Measurements from ENCODE around the gene NWD2.

NWD2 gene

GRCh38 chr4:37443137-37443536, 198.6 kb downstream of the NWD2 start:
- DNase-seq: no peak

- DNase-seq: no peak
Observed at GRCh38 chr4:37445023-37445422, 200.5 kb downstream of the NWD2 start.

- no peak for DNase-seq
Observed at GRCh38 chr4:37446016-37446415, 201.5 kb downstream of the NWD2 start.

DNA sequence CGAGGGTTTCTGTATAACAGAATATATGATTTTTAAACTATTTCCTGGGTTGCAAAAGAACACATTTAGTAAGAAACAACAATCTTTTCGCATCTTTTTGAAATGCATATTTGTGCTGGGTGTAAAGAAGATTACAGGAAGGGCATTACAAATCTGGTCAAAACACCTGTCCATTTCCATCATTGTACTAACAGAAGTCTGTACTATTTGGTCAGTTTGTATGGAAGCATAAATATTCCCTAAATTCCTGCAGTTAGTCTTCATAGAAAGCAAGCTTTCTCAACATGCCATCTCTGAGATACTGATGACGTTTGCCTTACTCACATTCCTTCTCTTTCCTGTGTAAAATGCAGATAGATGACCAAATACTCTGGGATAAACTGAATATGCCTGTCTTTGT, 203.3 kb downstream of the NWD2 start:
- no peak for DNase-seq

DNA sequence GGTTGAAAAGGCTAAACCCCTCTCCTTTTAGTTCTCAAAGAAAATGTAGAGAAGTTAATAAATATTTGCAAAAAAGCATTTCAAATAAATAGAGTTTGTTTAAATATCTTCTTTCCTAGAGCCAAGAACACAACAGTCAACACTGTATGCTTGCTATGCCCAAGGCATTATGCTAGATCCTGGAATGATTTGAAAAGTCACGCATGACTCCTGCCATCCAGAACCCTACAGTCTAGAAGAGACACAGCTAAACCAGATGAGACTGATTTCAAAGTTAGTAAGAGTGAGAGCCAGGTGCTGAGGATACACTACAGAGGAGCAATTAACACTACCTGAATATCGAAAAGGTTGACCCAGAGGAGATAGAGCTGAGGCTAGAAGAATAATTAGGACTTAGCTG, 205.8 kb downstream of the NWD2 start:
- no peak for DNase-seq

- DNase-seq: no peak
Observed at GRCh38 chr4:37450911-37451310, 206.4 kb downstream of the NWD2 start.

DNA sequence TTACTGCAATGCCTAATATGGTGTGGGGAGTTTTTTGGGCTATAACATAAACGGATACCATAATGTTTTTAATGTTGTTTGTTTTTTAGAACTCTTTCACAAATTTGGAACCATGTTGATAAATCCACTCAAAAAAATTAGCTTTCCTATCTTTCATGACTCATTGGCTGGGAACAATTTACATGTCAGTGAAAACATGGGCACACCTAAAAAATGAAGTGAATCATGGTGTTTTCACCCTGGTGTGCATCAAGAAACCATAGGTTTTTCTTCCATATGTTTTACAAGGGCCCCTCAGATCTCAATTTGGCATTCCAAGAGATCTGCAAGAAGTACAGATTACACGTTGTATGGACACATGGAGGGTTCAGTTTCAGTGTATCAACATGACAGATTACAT, 207.1 kb downstream of the NWD2 start:
- no peak for DNase-seq

DNA sequence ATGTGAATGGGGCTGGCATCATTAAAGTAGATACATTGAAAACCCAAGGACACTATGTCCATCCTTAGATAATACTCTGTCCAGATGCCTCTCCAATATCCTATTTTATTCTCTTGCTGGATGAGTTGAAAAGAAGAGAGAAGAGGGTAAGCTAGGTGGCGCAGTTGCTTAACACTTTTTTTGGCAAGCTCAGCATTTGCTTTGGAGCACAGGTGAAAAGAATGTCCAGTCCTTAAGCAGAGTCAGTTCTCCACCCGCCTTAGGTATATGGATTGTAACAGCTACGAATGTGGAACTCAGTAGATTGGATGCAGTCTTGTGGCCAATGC, 208.4 kb downstream of the NWD2 start:
- peak; percentile 18 for DNase-seq

DNA sequence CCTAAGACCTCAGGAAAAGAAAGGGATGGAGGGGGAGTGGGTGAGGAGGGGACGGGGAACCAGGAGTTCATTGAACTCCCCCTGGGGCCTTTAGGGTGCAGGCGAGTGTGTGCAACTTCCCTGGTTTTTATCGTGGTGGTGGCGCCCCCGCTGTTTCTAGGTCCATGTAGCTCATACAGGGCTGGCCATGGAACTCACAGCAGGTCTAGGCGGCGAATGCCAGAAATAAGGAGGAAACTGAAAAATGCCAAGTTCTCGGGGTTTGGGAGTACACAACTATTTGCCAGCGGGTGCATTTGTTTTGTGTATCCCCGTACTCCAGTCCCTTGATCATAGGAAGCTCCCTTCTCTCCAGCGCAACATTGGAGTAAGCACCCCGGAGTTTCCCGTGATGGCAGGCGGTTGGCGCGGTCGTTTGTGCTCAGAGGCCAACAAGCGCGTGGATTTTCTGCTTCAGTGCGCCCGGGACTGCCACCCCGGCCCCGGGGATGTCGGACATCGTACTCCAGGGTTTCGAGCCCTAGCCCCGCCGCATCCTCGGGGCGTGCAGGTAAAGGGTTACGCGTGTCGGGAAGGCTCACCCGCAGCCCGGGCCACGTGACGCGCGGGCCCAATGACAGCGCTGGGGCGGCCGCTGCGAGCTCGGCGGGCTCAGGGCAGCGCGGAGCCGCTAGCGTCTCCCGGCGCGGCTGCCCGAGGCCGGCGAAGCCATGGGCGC, 208.9 kb downstream of the NWD2 start:
- peak; percentile 13 for DNase-seq

- DNase-seq: no peak
Observed at GRCh38 chr4:37453999-37454800, 209.7 kb downstream of the NWD2 start.

DNA sequence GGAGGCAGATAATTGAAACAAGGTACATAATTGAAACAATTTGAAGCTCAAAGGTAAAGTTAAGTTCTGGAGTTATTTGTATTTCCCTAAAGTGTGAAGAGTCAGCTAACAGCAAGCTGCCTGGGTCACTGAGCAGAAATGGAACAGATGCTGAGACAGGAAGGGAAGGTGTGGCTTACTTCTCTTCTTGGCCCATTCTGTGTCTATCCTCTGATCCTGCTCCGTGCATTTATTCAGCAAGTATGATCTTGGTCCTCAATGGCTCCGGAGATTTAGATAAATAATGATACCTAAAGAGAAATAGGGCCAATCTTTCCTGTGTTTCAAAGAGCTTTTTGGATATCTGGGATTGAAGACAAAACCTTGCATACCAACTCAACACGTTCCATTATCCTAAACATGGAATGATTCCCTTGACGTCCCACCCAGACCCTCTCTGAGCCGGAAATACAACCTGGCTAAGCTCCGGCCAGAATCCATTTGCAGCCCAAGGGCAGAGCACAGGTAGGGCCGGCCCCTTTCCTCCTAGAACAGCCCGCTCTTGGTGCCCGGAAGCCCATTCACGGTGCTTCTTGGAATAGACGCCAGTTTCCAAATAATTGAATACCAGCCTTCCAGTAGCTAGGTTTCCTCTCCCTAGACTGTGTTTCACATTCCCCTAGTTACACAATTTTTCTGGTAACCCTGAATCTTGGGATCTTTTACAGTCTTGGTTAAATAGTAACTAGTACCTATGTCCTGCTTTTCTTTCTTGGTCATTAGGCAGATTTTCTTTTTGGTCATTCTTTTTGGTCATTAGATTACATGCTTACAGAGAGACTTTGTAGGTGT, 211.0 kb downstream of the NWD2 start:
- DNase-seq: no peak

- DNase-seq: no peak
Observed at GRCh38 chr4:37461801-37462200, 217.3 kb downstream of the NWD2 start.

DNA sequence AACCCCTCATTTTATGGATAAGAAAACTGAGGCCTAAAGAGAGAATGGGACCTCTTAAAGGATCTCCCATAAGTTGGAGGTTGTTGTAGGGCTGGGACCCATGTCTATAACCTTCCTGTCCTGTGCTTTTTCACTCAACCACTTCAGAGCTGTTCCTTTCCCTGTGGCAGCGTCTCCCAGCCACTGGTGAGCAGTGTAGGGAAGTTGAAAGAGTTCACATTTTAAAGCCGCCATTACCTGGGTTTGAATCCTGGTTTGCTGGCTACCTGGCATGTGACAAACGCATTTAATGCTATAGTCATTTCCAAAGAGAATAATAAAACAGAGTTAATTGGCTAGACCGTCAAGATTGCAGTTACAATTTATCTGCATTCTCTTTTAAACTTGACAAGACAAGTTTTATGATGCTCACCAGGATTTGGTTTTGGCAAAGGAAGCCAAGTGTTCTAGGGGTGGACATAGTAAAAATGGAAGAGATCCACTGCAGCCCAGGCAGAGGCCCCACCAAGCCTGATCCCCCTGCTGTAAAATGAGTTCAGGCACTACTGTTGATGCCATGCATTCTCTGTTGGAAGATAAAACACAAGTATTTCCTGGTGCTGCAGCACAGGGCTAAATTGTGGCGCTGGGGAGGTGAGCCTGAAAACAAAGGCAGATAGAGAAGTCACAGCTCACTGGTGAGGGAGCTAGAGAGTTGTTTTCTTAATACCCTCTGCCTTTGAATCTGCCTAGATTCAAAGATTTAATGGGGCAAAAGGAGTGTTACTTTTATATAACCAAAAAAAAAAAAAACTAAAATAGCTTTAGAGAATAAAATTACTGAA, 218.7 kb downstream of the NWD2 start:
- DNase-seq: no peak

GRCh38 chr4:37464373-37465128, 220.0 kb downstream of the NWD2 start:
- DNase-seq: no peak

GRCh38 chr4:37465296-37465695, 220.8 kb downstream of the NWD2 start:
- no peak for DNase-seq

- no peak for DNase-seq
Observed at GRCh38 chr4:37465845-37466244, 221.3 kb downstream of the NWD2 start.

DNA sequence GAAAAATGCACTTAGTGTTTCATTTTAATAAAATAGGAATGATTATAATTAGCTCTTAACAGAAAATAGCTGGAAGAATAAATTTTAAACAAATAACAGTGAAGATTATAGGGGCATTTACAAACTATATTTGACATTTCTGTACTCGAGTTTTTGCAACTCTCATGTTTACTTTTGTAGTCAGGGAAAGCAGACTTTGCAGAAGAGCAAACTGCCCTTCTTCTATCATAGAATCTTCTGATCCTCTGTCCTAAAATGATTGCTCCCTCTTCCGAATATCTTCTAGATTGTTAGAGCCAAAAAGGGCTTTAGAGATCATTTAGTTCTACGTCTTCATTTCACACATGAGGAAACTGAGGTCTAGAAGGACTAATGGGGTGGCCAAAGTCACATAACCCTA, 222.7 kb downstream of the NWD2 start:
- DNase-seq: no peak

- no peak for DNase-seq
Observed at GRCh38 chr4:37467824-37468223, 223.3 kb downstream of the NWD2 start.

- DNase-seq: no peak
Observed at GRCh38 chr4:37469286-37469685, 224.7 kb downstream of the NWD2 start.

- DNase-seq: no peak
Observed at GRCh38 chr4:37470245-37470644, 225.7 kb downstream of the NWD2 start.

- no peak for DNase-seq
Observed at GRCh38 chr4:37471093-37471492, 226.6 kb downstream of the NWD2 start.

DNA sequence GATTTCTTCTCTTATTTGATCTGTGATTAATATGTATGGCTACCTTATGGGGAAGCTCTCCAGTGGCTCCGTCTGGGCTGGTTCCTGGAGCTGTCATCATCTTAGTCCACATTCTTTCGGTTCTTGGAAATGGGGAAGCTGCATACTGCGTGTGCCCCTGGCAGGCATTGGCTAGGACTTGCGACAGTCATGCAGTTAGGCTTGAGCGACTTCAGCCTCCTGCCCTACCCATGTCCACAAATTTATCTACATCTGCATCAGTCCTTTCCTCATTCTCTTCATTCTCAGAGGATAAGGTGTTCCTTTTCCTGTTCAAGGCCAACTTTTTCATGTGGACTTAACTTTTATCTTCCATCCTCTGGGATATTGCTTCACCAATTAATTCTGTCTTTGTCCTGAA, 227.4 kb downstream of the NWD2 start:
- DNase-seq: no peak

Data from NCI-H2171 (cell line).